Measurements from ENCODE around the gene ETNK2. TPM values are rescaled to one million over a fixed set of nuclear protein-coding genes. Genes with fewer than 3 reads are reported as not detected.

The ETNK2 gene
- total RNA-seq: 10 to 100 TPM in 1 of 2 donors, 1 to 10 TPM in 1; 4.0 to 15.8 TPM

DNA sequence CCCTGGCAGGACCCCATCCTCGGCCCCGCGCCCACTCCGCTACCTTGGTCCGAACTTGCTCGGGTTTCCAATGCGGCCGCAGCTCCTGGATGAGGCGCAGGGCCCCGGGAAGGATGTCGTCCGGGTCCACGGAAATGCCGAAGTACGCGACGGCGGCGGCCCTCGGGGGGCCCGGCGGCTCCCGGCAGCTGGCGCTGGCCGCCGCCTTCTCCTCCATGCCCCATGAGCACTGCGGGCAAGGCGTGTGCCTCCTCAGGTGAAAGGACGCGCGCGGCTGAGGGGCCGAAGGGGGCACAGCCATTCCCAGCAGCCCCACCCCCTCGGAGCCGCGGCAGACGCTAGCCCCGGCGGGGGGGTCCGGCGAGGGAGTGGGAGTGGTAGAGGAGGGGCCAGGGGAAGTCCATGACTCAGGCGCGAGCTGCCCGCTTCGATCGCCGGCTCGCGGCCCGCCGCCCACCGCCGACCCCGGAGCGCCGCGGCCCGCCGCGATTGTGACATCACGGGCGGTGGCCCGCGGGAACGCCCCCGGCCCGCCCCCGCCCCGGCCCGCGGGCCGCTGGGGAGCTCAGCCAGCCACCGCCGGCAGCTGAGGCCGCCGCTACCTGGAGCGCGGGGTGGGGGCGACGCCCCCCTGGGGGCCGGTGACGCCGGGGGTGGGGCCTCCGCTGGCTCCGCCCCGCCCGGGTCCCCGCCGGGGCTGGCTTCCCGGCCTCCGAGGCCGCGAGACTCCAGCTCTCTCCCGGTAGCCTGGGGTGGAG, at the start of gene ETNK2:
Gene ETNK2 (minus strand): TSS at position 493 of the 758 bp plus-strand sequence. CDS start 192 bp downstream, at position 301.
- WGBS, 2 donors: 0 to 1% methylated on average over 6 to 62 of the region's 94 CpGs
- peak within 1 kb of the TSS; percentile 39 to 76 (median 61) for H3K27ac ChIP-seq
- peak; percentile 67 for ATAC-seq
- peak within 1 kb of the TSS; percentile 48 to 68 for H3K4me3 ChIP-seq
- TF ChIP-seq, protein P1, sequence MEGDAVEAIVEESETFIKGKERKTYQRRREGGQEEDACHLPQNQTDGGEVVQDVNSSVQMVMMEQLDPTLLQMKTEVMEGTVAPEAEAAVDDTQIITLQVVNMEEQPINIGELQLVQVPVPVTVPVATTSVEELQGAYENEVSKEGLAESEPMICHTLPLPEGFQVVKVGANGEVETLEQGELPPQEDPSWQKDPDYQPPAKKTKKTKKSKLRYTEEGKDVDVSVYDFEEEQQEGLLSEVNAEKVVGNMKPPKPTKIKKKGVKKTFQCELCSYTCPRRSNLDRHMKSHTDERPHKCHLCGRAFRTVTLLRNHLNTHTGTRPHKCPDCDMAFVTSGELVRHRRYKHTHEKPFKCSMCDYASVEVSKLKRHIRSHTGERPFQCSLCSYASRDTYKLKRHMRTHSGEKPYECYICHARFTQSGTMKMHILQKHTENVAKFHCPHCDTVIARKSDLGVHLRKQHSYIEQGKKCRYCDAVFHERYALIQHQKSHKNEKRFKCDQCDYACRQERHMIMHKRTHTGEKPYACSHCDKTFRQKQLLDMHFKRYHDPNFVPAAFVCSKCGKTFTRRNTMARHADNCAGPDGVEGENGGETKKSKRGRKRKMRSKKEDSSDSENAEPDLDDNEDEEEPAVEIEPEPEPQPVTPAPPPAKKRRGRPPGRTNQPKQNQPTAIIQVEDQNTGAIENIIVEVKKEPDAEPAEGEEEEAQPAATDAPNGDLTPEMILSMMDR (IDR thresholded peaks at IDR 0.05): no peak
- no peak for TF ChIP-seq POLR2A (IDR thresholded peaks at IDR 0.05)
- no peaks in the 10 kb centered on the region for H3K36me3 ChIP-seq (replicated peaks in 1 of 2; ENCODE audit: insufficient read depth in 1 of 2, low read depth in 2 of 2)
- no peaks in the 10 kb centered on the region for H3K27me3 ChIP-seq
- no peaks in the 10 kb centered on the region for H3K9me3 ChIP-seq
- peak; percentile 61 to 70 (median 68) for DNase-seq
- intact Hi-C loops (cut with DNase I): no loop called here
- peaks cover 23% of the 10 kb centered on the region for H3K4me1 ChIP-seq

GRCh38 chr1:204201348-204202040, 49.6 kb upstream of the ETNK2 start:
- Histone ChIP-seq H3K36me3 (replicated peaks in 1 of 2; ENCODE audit: insufficient read depth in 1 of 2, low read depth in 2 of 2) (no peaks in the 10 kb centered on the region), H3K4me3 (no peak overlapping the region), H3K27ac (no peak overlapping the region), H3K9me3 (no peaks in the 10 kb centered on the region), H3K4me1 (peaks cover 9% of the 10 kb centered on the region), H3K27me3 (no peaks in the 10 kb centered on the region)
- no peak for DNase-seq
- 81 to 85% methylated on average over 10 to 12 of the region's 12 CpGs for WGBS, 2 donors
- ATAC-seq: no peak
- TF ChIP-seq, protein P1 (IDR thresholded peaks at IDR 0.05): no peak
- no peak for TF ChIP-seq POLR2A (IDR thresholded peaks at IDR 0.05)
- intact Hi-C loops (cut with DNase I): loop anchor here (5.0 kb wide), 1 partner anchor 39 kb away; no protein-coding TSS in a partner anchor

- TF ChIP-seq, protein P1 (IDR thresholded peaks at IDR 0.05): no peak
- TF ChIP-seq POLR2A (IDR thresholded peaks at IDR 0.05): no peak
- Histone ChIP-seq H3K27ac (no peak overlapping the region), H3K27me3 (no peaks in the 10 kb centered on the region), H3K4me1 (peaks cover 9% of the 10 kb centered on the region), H3K9me3 (no peaks in the 10 kb centered on the region), H3K36me3 (replicated peaks in 1 of 2; ENCODE audit: insufficient read depth in 1 of 2, low read depth in 2 of 2) (no peaks in the 10 kb centered on the region), H3K4me3 (no peak overlapping the region)
- ATAC-seq: no peak
- intact Hi-C loops (cut with DNase I): no loop called here
- no peak for DNase-seq
- 67 to 85% methylated on average over 9 of the region's 9 CpGs for WGBS, 2 donors
These were observed 47.7 kb upstream of the ETNK2 start for GRCh38 chr1:204199579-204199978.

- H3K27me3 ChIP-seq: no peaks in the 10 kb centered on the region
- no peak overlapping the region for H3K4me3 ChIP-seq
- H3K36me3 ChIP-seq (replicated peaks in 1 of 2; ENCODE audit: insufficient read depth in 1 of 2, low read depth in 2 of 2): no peaks in the 10 kb centered on the region
- peaks cover 9% of the 10 kb centered on the region for H3K4me1 ChIP-seq
- H3K27ac ChIP-seq: no peak overlapping the region
- TF ChIP-seq POLR2A (IDR thresholded peaks at IDR 0.05): no peak
- TF ChIP-seq, protein P1 (IDR thresholded peaks at IDR 0.05): peak in 3 of 7 experiments; percentile 4 to 9 (median 8)
- 56 to 59% methylated on average over 18 of the region's 18 CpGs for WGBS, 2 donors
- peak; percentile 55 for ATAC-seq
- intact Hi-C loops (cut with DNase I): no loop called here
- DNase-seq: peak in 3 of 4 donors; percentile 3 to 39 (median 21)
- H3K9me3 ChIP-seq: no peaks in the 10 kb centered on the region
These were observed 46.8 kb upstream of the ETNK2 start for GRCh38 chr1:204198348-204199340.

All from body of pancreas (tissue), 4 donors.